Keratinocyte (primary cell): ENCODE data around the gene TAMM41. TPM values are rescaled to one million over a fixed set of nuclear protein-coding genes. Genes with fewer than 3 reads are reported as not detected.

Experiments used
- DNase-seq: peaks from one replicate; pipeline ENCODE4 v3.0.0-alpha.2; 2011; ENCODE audit warnings: low read depth, missing footprints, low spot score
- FAIRE-seq: peaks from 2 replicates; lab custom pipeline; 2011; peaks lifted over from hg19 to GRCh38; lab: Jason Lieb, UNC
- H2AFZ ChIP-seq: 2 replicates; pipeline ENCODE4 v1.6.0; 2012; ENCODE audit warnings: low read length, control low read depth, inconsistent platforms; ENCODE audit not compliant: control insufficient read depth
- H3K27ac ChIP-seq: 2 replicates; pipeline ENCODE4 v1.5.1; 2011; ENCODE audit warnings: low read length; ENCODE audit not compliant: control insufficient read depth, insufficient read depth
- H3K27me3 ChIP-seq: 3 replicates; pipeline ENCODE4 v1.6.0; 2011; ENCODE audit warnings: low read length; ENCODE audit not compliant: control insufficient read depth, insufficient read depth; ENCODE audit errors: extremely low read depth
- H3K36me3 ChIP-seq, 2 experiments: 2 replicates in 1 of 2; 3 replicates in 1 of 2; pipeline ENCODE4 v1.5.1; 2011; ENCODE audit warnings: low read length in 2 of 2, mild to moderate bottlenecking in 1 of 2; ENCODE audit not compliant: control insufficient read depth in 2 of 2, insufficient read depth in 2 of 2; ENCODE audit errors: extremely low read depth in 1 of 2
- H3K4me1 ChIP-seq: 3 replicates; pipeline ENCODE4 v1.5.1; 2011; ENCODE audit warnings: low read length; ENCODE audit not compliant: control insufficient read depth, insufficient read depth; ENCODE audit errors: extremely low read depth
- H3K4me2 ChIP-seq: 3 replicates; pipeline ENCODE4 v1.6.0; 2011; ENCODE audit warnings: low read depth, low read length; ENCODE audit not compliant: control insufficient read depth, insufficient read depth; ENCODE audit errors: extremely low read depth
- H3K4me3 ChIP-seq, 3 experiments: fragments of 200-600 bp in 1 of 3; sonication (generic) in 1 of 3; 2 replicates in 2 of 3; 3 replicates in 1 of 3; pipeline ENCODE4 v1.5.1; 2011 to 2016; ENCODE audit warnings: low read length in 3 of 3, mild to moderate bottlenecking in 3 of 3, control low read depth in 2 of 3, inconsistent platforms in 1 of 3, low read depth in 1 of 3, mixed read lengths in 1 of 3, mixed run types in 1 of 3, moderate library complexity in 1 of 3; ENCODE audit not compliant: control insufficient read depth in 2 of 3, insufficient read depth in 2 of 3; ENCODE audit errors: extremely low read depth in 1 of 3
- H3K79me2 ChIP-seq: 2 replicates; pipeline ENCODE4 v1.6.0; 2012; ENCODE audit warnings: low read length; ENCODE audit not compliant: control insufficient read depth, insufficient read depth
- H3K9ac ChIP-seq: 3 replicates; pipeline ENCODE4 v1.6.0; 2011; ENCODE audit warnings: low read length; ENCODE audit not compliant: control insufficient read depth, insufficient read depth; ENCODE audit errors: extremely low read depth
- H3K9me1 ChIP-seq: 3 replicates; pipeline ENCODE4 v1.6.0; 2011; ENCODE audit warnings: low read length; ENCODE audit not compliant: control insufficient read depth, insufficient read depth; ENCODE audit errors: extremely low read depth
- H3K9me3 ChIP-seq: 2 replicates; pipeline ENCODE4 v1.5.1; 2012; ENCODE audit warnings: low read depth, low read length; ENCODE audit not compliant: control insufficient read depth
- H4K20me1 ChIP-seq: 3 replicates; pipeline ENCODE4 v1.6.0; 2011; ENCODE audit warnings: low read length; ENCODE audit not compliant: control insufficient read depth, insufficient read depth; ENCODE audit errors: extremely low read depth
- CTCF ChIP-seq, 3 experiments: IDR thresholded peaks in 1 of 3; conservative IDR thresholded peaks in 1 of 3; optimal IDR thresholded peaks in 1 of 3; 2 replicates in 2 of 3; 3 replicates in 1 of 3; pipeline versions ENCODE3 to v1.5.1; 2011; ENCODE audit warnings: low read length in 3 of 3, mild to moderate bottlenecking in 3 of 3, moderate library complexity in 2 of 3, control low read depth in 1 of 3, inconsistent platforms in 1 of 3; ENCODE audit not compliant: insufficient read depth in 2 of 3; ENCODE audit errors: extremely low read depth in 1 of 3
- EZH2 ChIP-seq: IDR thresholded peaks from one replicate; pipeline ENCODE4 v1.6.1; 2012; ENCODE audit warnings: inconsistent platforms, mild to moderate bottlenecking, low read length, moderate library complexity
- dilution Hi-C: fragments of 300-500 bp; cut with MboI; formaldehyde crosslinking; loops from one replicate; pipeline ENCODE4 v1.7.0; 2020; ENCODE audit warnings: low sequenced_read_pairs; ENCODE audit not compliant: extremely low pct_ligation_motif_present
- polyA plus RNA-seq, 5 experiments: library from polyadenylated mRNA; depleted of rRNA in 3 of 5; stranded (reverse) in 3 of 5; stranded (forward) in 1 of 5; unstranded in 1 of 5; fragments of >200 nt; gene quantifications; 1 replicate in 1 of 5; 2 replicates in 3 of 5; 3 replicates in 1 of 5; pipeline versions ENCODE4 v1.2.1 to v1.2.3, GENCODE V29; 2011 to 2012; ENCODE audit warnings: missing spikeins in 2 of 5, low read depth in 1 of 5, low replicate concordance in 1 of 5

Gene TAMM41
- polyA plus RNA-seq, 1 donor (not counting 4 experiments of a cell fraction or from before 2014, with no cell fraction given), result 22.9 TPM

- TF ChIP-seq EZH2 (no peak), CTCF (optimal IDR thresholded peaks at IDR 0.05 in 1 of 3, IDR thresholded peaks at IDR 0.05 in 1 of 3, conservative IDR thresholded peaks at IDR 0.05 in 1 of 3; ENCODE audit: extremely low read depth in 1 of 3, insufficient read depth in 2 of 3, low read length in 3 of 3) (no peak)
- peaks cover 2 to 27% of the 10 kb centered on the region in 2 experiments for H3K36me3 ChIP-seq
These were observed 55.1 kb downstream of the TAMM41 start for GRCh38 chr3:11791339-11792200.

GRCh38 chr3:11789412-11789811 lies 57.3 kb downstream of the TAMM41 start:
- H3K79me2 ChIP-seq, result no peaks in the 10 kb centered on the region
- H2AFZ ChIP-seq, result no peak overlapping the region
- dilution Hi-C loops, result no loop called here
- no peak for TF ChIP-seq EZH2
- TF ChIP-seq CTCF (optimal IDR thresholded peaks at IDR 0.05 in 1 of 3, IDR thresholded peaks at IDR 0.05 in 1 of 3, conservative IDR thresholded peaks at IDR 0.05 in 1 of 3; ENCODE audit: extremely low read depth in 1 of 3, insufficient read depth in 2 of 3, low read length in 3 of 3), result no peak
- H3K27ac ChIP-seq, result no peak overlapping the region
- H3K27me3 ChIP-seq, result no peaks in the 10 kb centered on the region
- no peaks in the 10 kb centered on the region for H3K9me3 ChIP-seq
- H3K4me2 ChIP-seq, result no peak overlapping the region
- peaks cover 7% of the 10 kb centered on the region for H3K9me1 ChIP-seq
- no peak overlapping the region for H3K9ac ChIP-seq
- no peak overlapping the region for H3K4me3 ChIP-seq
- H4K20me1 ChIP-seq, result no peaks in the 10 kb centered on the region
- peaks cover 2 to 28% of the 10 kb centered on the region in 2 experiments for H3K36me3 ChIP-seq
- DNase-seq, result no peak
- H3K4me1 ChIP-seq, result peaks cover 15% of the 10 kb centered on the region
- no peak for FAIRE-seq

More at GRCh38 chr3:11791339-11792200, 55.1 kb downstream of the TAMM41 start:
- Histone ChIP-seq H3K4me3 (no peak overlapping the region), H4K20me1 (no peaks in the 10 kb centered on the region), H3K4me2 (peak overlapping the region; percentile 37), H3K27me3 (no peaks in the 10 kb centered on the region), H3K79me2 (no peaks in the 10 kb centered on the region), H3K27ac (peak overlapping the region; percentile 33), H2AFZ (no peak overlapping the region), H3K9me3 (no peaks in the 10 kb centered on the region), H3K9me1 (peaks cover 11% of the 10 kb centered on the region), H3K9ac (no peak overlapping the region), H3K4me1 (peaks cover 33% of the 10 kb centered on the region)
- FAIRE-seq, result peak; percentile 79
- DNase-seq, result peak; percentile 35
- dilution Hi-C loops, result no loop called here
